ENCODE results near the gene CHRDL1. TPM values are rescaled to one million over a fixed set of nuclear protein-coding genes. Genes with fewer than 3 reads are reported as not detected.

The CHRDL1 gene
- total RNA-seq, 1 donor from 2014 or later = 95.8 TPM

DNA sequence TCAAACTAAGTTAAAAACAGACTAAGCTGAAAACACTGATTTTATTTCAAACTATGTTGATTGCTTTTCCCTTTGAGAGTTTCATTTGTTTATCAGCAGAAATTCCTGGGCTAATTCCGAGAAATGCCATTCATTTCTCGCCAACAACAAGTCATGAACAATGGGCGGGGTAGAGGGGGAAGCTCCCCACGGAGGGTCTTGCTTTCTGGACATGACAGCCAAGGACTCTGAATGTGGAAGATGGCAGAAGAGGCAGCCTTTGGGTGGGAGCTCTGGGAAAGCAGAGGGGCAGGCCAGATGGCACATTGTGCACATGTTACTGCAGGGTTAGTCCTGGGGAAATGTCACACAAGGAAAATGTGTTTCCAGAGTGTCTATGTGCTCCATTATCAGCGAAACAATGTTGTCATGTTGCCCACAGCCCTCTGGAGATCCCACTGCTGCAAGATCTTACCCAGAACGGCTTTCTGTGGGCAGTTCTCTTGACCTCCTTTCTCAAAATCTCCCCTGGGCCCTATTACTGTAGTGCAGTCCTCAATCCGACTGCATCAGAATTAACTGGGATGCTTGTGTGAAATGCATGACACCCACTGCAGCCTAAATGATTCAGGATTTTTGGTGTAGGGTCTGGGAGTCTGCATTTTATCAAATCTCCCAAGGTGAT is 45.0 kb downstream of the CHRDL1 start:
- DNase-seq = no peak
- no peak for ATAC-seq
- TF ChIP-seq, protein P1, sequence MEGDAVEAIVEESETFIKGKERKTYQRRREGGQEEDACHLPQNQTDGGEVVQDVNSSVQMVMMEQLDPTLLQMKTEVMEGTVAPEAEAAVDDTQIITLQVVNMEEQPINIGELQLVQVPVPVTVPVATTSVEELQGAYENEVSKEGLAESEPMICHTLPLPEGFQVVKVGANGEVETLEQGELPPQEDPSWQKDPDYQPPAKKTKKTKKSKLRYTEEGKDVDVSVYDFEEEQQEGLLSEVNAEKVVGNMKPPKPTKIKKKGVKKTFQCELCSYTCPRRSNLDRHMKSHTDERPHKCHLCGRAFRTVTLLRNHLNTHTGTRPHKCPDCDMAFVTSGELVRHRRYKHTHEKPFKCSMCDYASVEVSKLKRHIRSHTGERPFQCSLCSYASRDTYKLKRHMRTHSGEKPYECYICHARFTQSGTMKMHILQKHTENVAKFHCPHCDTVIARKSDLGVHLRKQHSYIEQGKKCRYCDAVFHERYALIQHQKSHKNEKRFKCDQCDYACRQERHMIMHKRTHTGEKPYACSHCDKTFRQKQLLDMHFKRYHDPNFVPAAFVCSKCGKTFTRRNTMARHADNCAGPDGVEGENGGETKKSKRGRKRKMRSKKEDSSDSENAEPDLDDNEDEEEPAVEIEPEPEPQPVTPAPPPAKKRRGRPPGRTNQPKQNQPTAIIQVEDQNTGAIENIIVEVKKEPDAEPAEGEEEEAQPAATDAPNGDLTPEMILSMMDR (IDR thresholded peaks at IDR 0.05) = no peak
- H3K27me3 ChIP-seq = no peaks in the 10 kb centered on the region
- H3K4me3 ChIP-seq = no peak overlapping the region
- intact Hi-C loops (cut with DNase I) = no loop called here
- no peak overlapping the region for H3K27ac ChIP-seq
- H3K9me3 ChIP-seq = no peaks in the 10 kb centered on the region
- no peaks in the 10 kb centered on the region for H3K4me1 ChIP-seq
- H3K36me3 ChIP-seq = no peaks in the 10 kb centered on the region

DNA sequence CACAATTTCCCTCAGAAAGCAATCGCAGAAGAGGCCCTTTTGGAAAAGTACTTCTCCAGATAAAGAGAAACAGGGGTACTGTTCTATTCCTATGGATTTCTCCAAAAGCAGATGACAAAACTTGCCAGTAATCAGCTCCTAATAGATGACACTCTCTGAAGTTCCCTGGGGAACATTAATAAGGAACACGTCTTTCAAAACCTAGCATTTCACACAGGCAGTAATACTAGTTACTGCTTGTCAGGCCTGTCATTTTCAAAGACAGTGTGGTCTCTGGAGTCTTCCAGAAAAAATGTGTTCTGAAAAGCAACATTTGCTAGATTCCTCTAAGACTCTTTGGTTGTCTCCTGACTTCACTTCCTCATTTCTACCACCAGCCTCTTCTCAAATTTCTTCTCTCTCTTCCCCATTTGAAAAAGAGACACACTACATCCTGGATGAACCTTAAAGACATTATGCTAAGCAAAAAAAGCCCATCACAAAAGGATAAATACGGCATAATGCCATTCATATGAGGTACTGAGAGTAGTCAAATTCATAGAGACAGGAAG is 47.3 kb downstream of the CHRDL1 start:
- ATAC-seq (no peak), DNase-seq (no peak)
- Histone ChIP-seq H3K4me1 (no peaks in the 10 kb centered on the region), H3K4me3 (no peak overlapping the region), H3K36me3 (no peaks in the 10 kb centered on the region), H3K27me3 (no peaks in the 10 kb centered on the region), H3K27ac (no peak overlapping the region), H3K9me3 (no peaks in the 10 kb centered on the region)
- TF ChIP-seq, protein P1 (IDR thresholded peaks at IDR 0.05) = no peak
- intact Hi-C loops (cut with DNase I) = no loop called here

DNA sequence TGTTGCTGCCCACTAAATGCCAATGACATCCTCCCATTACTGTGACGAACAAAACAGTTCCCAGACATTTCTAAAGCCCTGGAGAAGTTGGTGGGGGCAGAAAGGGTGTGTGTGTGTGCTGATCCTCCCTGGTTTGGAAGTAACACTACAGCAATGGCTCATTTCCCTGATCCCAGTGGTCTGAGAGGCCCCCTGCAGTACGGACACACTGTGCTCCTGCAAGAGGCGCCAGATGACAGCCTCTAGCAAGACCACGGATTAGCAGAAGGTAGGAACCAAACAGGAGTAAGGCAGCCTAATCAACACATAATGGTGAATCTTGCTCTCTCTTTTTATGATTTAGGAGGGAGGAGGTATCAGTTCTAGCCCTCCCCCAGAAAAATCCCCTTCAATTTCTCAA is 49.6 kb downstream of the CHRDL1 start:
- no peaks in the 10 kb centered on the region for H3K9me3 ChIP-seq
- H3K27ac ChIP-seq = no peak overlapping the region
- H3K27me3 ChIP-seq = no peaks in the 10 kb centered on the region
- H3K4me3 ChIP-seq = no peak overlapping the region
- ATAC-seq = no peak
- intact Hi-C loops (cut with DNase I) = no loop called here
- DNase-seq = no peak
- TF ChIP-seq, protein P1 (IDR thresholded peaks at IDR 0.05) = no peak
- H3K4me1 ChIP-seq = no peaks in the 10 kb centered on the region
- no peaks in the 10 kb centered on the region for H3K36me3 ChIP-seq

DNA sequence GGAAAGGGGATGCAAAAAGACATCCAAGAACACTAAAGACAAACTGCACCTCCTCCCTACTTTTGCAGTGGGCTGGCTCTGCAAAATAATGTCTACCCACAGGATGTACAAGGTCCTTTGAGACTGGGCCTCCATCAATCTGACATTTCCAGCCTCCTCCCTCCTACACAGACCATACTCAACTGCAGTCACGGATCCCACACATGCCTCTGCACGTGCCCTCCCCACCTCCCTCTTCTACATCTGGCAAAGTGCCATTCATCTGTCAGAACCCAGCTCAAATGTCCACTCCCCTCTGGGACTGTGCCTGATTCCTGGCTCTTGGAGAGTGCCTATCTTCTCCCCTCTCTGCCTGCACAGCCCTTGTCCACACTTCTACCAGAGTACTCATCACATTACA is 50.3 kb downstream of the CHRDL1 start:
- intact Hi-C loops (cut with DNase I) = no loop called here
- no peaks in the 10 kb centered on the region for H3K27me3 ChIP-seq
- H3K4me3 ChIP-seq = no peak overlapping the region
- no peaks in the 10 kb centered on the region for H3K36me3 ChIP-seq
- ATAC-seq (no peak), DNase-seq (no peak)
- H3K4me1 ChIP-seq = no peaks in the 10 kb centered on the region
- no peaks in the 10 kb centered on the region for H3K9me3 ChIP-seq
- TF ChIP-seq, protein P1 (IDR thresholded peaks at IDR 0.05) = no peak
- H3K27ac ChIP-seq = no peak overlapping the region

DNA sequence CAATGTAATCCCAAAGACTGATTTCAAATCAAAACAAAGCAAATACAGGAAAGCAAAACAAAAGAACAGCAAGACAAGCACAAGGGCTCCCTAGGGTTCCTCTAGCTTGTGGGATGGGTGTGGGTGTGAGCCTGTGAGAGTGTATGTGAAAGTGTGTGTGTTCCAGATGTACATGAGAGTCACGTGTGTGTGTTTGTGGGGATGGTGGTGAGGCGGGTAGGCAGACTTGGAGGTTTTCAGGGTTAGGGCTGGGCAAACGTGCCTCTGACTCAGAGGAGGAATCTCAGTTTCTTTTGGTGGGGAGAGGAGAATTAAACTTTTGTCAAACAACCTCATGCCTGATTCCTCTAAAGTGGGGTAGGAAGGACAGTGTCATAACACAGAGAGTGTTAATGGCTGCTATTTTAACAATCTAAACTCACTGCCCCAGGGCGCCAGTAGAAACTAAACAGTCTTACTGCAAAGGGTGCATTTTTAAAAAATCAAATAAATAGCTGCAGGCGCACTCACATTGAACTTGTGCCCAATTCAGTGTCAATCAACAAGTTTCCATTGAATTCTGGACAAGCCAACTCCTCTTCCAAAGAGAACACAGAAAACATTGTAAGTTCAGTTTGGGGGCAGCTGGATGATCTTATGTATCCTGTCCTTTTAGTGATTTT is 51.8 kb downstream of the CHRDL1 start:
- H3K27ac ChIP-seq = no peak overlapping the region
- DNase-seq (no peak), ATAC-seq (no peak)
- H3K4me3 ChIP-seq = no peak overlapping the region
- no peaks in the 10 kb centered on the region for H3K36me3 ChIP-seq
- TF ChIP-seq, protein P1 (IDR thresholded peaks at IDR 0.05) = no peak
- H3K9me3 ChIP-seq = no peaks in the 10 kb centered on the region
- intact Hi-C loops (cut with DNase I) = no loop called here
- no peaks in the 10 kb centered on the region for H3K27me3 ChIP-seq
- H3K4me1 ChIP-seq = no peaks in the 10 kb centered on the region

Data from upper lobe of right lung (tissue), 1 donor.